Loucy (cell line): Measurements from ENCODE around the gene USP6.

ENCODE experiments used
- EZH2phosphoT487 ChIP-seq: fragments of 200-600 bp; IDR thresholded peaks from 2 replicates; pipeline ENCODE4 v1.6.1; 2018; ENCODE audit warnings: antibody characterized with exemption, mild to moderate bottlenecking, moderate library complexity, borderline replicate concordance
- TF ChIP-seq, protein P1 (sequence below): fragments of 200-600 bp; sonication (generic); conservative IDR thresholded peaks from 2 replicates; pipeline ENCODE4 v1.5.1; 2014; ENCODE audit warnings: mild to moderate bottlenecking, antibody characterized with exemption, low read length

DNA sequence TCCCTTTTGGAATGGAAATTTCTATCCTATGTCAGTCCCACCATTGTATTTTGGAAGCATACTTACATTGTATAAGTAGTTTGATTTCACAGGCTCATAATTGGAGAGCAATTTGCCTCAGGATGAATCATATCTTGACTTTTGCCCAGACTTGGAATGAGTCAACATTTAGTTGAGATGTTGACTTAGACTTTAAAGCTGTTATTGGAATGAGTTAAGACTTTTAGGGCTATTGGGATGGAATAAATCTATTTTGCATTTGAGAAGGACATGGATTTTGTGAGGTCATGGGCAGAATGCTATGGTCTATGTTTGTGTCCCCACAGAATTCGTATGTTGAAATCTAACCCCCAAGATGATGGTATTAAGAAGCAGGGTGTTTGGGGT, 88.1 kb downstream of the USP6 start:
- TF ChIP-seq, protein P1, sequence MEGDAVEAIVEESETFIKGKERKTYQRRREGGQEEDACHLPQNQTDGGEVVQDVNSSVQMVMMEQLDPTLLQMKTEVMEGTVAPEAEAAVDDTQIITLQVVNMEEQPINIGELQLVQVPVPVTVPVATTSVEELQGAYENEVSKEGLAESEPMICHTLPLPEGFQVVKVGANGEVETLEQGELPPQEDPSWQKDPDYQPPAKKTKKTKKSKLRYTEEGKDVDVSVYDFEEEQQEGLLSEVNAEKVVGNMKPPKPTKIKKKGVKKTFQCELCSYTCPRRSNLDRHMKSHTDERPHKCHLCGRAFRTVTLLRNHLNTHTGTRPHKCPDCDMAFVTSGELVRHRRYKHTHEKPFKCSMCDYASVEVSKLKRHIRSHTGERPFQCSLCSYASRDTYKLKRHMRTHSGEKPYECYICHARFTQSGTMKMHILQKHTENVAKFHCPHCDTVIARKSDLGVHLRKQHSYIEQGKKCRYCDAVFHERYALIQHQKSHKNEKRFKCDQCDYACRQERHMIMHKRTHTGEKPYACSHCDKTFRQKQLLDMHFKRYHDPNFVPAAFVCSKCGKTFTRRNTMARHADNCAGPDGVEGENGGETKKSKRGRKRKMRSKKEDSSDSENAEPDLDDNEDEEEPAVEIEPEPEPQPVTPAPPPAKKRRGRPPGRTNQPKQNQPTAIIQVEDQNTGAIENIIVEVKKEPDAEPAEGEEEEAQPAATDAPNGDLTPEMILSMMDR, result no peak
- no peak for TF ChIP-seq EZH2phosphoT487
